ENCODE measurements around the gene FATE1. TPM values are rescaled to one million over a fixed set of nuclear protein-coding genes. Genes with fewer than 3 reads are reported as not detected.

The FATE1 gene
- total RNA-seq, 1 experiment from 2014 or later: 0.45 TPM

DNA sequence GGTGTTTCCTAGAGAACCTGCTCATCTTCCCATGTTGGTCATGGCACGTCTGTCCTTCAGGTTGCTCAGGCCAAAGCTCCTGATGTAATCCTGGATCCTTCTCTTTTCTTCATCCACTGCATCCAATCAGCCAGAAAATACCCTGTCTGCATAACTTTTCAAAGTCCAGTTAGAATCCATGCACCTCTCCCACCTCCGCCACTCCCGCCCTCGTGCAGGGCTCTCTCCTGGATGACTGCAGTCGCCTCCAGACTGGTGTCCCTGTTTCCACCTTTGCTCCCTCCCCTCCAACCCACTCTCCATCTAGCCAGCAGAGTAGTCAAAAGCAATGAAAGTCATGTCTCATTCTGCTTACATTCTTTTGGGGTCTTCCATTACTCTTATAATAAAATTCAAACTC lies 34.7 kb downstream of the FATE1 start:
- ChIA-PET POLR2A (ENCODE audit: low non-redundant PET) (interaction anchor here (0.6 kb wide), 1 partner anchor 13 kb away, joined by 3 read pairs; no protein-coding TSS in a partner anchor), CTCF (interaction anchor here (0.5 to 0.7 kb wide), 2 partner anchors 352 to 855 kb away, joined by 3 to 4 read pairs; no protein-coding TSS in a partner anchor)
- Histone ChIP-seq H3K4me3 (ENCODE audit: low read depth, low read length, poor library complexity, severe bottlenecking) (no peak overlapping the region), H3K9me3 (ENCODE audit: low read depth, low read length, poor library complexity, severe bottlenecking) (no peaks in the 10 kb centered on the region), H3K27ac (ENCODE audit: low read depth, low read length, poor library complexity, severe bottlenecking) (no peak overlapping the region), H3K27me3 (replicated peaks; ENCODE audit: insufficient read depth, low read depth, low read length, poor library complexity) (peaks cover 15% of the 10 kb centered on the region), H3K36me3 (ENCODE audit: insufficient read depth, low read length, poor library complexity, severe bottlenecking) (no peaks in the 10 kb centered on the region), H3K4me1 (ENCODE audit: insufficient read depth, low read length, poor library complexity, severe bottlenecking) (no peaks in the 10 kb centered on the region)
- TF ChIP-seq EZH2 (IDR thresholded peaks at IDR 0.05; ENCODE audit: borderline replicate concordance, low read depth, low read length, poor library complexity, severe bottlenecking) (no peak), CTCF (conservative IDR thresholded peaks at IDR 0.05; ENCODE audit: low read depth, low read length) (no peak)
- BruUV-seq (replicated peaks): no TSS peak
- no peak for DNase-seq (ENCODE audit: low spot score)
- intact Hi-C loops (cut with micrococcal nuclease; ENCODE audit: unreplicated experiment): loop anchor here (5.0 to 10.0 kb wide), 2 partner anchors 1067 to 1174 kb away; no protein-coding TSS in a partner anchor

GRCh38 chrX:151752847-151753246 lies 37.0 kb downstream of the FATE1 start:
- BruUV-seq (replicated peaks): no TSS peak
- H3K9me3 ChIP-seq (ENCODE audit: low read depth, low read length, poor library complexity, severe bottlenecking): no peaks in the 10 kb centered on the region
- H3K4me1 ChIP-seq (ENCODE audit: insufficient read depth, low read length, poor library complexity, severe bottlenecking): no peaks in the 10 kb centered on the region
- H3K4me3 ChIP-seq (ENCODE audit: low read depth, low read length, poor library complexity, severe bottlenecking): no peak overlapping the region
- ChIA-PET POLR2A (ENCODE audit: low non-redundant PET) (no interaction called here), CTCF (interaction anchor here (0.6 to 1.1 kb wide), 3 partner anchors 880 to 1065 kb away, joined by 3 to 6 read pairs (median 3); no protein-coding TSS in a partner anchor)
- H3K27me3 ChIP-seq (replicated peaks; ENCODE audit: insufficient read depth, low read depth, low read length, poor library complexity): peaks cover 13% of the 10 kb centered on the region
- H3K27ac ChIP-seq (ENCODE audit: low read depth, low read length, poor library complexity, severe bottlenecking): no peak overlapping the region
- intact Hi-C loops (cut with micrococcal nuclease; ENCODE audit: unreplicated experiment): loop anchor here (2.0 to 10.0 kb wide), 3 partner anchors 884 to 1172 kb away; partner anchors contain the start of gene GABRQ
- no peak for TF ChIP-seq EZH2 (IDR thresholded peaks at IDR 0.05; ENCODE audit: borderline replicate concordance, low read depth, low read length, poor library complexity, severe bottlenecking)
- no peak for TF ChIP-seq CTCF (conservative IDR thresholded peaks at IDR 0.05; ENCODE audit: low read depth, low read length)
- no peak for DNase-seq (ENCODE audit: low spot score)
- no peaks in the 10 kb centered on the region for H3K36me3 ChIP-seq (ENCODE audit: insufficient read depth, low read length, poor library complexity, severe bottlenecking)

DNA sequence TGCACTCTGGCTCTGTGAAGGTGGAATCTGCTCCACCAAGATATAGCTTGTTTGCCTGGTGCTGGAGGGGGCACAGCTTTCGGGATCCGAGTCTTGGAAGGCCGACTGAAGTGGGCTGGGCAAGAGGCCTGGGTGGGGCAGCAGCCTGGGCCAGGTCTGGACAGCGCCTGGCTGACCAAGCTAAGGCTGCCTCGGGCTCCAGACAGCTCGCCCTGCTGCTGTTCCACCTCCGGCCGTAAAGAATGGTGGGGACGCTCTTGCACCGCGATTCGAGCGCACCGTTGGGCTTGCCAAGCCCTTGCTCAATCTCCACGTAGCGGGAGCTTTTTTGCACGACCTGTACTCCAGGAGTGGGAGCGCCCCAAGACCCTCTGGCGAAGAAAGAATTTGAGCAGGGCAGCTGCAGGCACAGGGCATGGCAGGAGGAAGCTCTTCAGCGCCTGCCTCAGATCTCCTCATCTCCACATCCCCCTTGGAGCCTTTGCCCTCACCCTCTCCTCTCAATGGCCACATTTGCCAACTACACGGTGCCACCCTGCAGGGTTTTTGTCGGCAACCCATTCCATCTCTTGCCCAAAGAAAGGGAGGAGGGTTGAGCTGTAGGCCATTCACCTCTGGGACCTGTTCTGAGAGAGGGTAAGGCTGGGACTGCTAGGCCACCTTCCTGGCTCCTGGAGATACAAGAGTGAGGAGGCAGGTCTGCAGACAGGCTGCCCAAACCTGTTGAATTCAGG lies 37.6 kb downstream of the FATE1 start:
- peak; percentile 27 for DNase-seq (ENCODE audit: low spot score)
- peaks cover 6% of the 10 kb centered on the region for H3K27me3 ChIP-seq (replicated peaks; ENCODE audit: insufficient read depth, low read depth, low read length, poor library complexity)
- TF ChIP-seq EZH2 (IDR thresholded peaks at IDR 0.05; ENCODE audit: borderline replicate concordance, low read depth, low read length, poor library complexity, severe bottlenecking): no peak
- TF ChIP-seq CTCF (conservative IDR thresholded peaks at IDR 0.05; ENCODE audit: low read depth, low read length): peak; percentile 63
- BruUV-seq (replicated peaks): no TSS peak
- H3K27ac ChIP-seq (ENCODE audit: low read depth, low read length, poor library complexity, severe bottlenecking): no peak overlapping the region
- CTCF ChIA-PET: interaction anchor here (0.6 to 1.1 kb wide), 3 partner anchors 879 to 1065 kb away, joined by 3 to 6 read pairs (median 3); no protein-coding TSS in a partner anchor
- no peak overlapping the region for H3K4me3 ChIP-seq (ENCODE audit: low read depth, low read length, poor library complexity, severe bottlenecking)
- no peaks in the 10 kb centered on the region for H3K36me3 ChIP-seq (ENCODE audit: insufficient read depth, low read length, poor library complexity, severe bottlenecking)
- H3K4me1 ChIP-seq (ENCODE audit: insufficient read depth, low read length, poor library complexity, severe bottlenecking): no peaks in the 10 kb centered on the region
- POLR2A ChIA-PET (ENCODE audit: low non-redundant PET): no interaction called here
- intact Hi-C loops (cut with micrococcal nuclease; ENCODE audit: unreplicated experiment): loop anchor here (2.0 to 10.0 kb wide), 3 partner anchors 883 to 1171 kb away; partner anchors contain the start of gene GABRQ
- H3K9me3 ChIP-seq (ENCODE audit: low read depth, low read length, poor library complexity, severe bottlenecking): no peaks in the 10 kb centered on the region
